GM19397 (cell line): ENCODE measurements around the gene ERCC5.

Source experiments
- ATAC-seq: cut with Tn5 transposase; IDR thresholded peaks from one replicate; pipeline ENCODE4 v1.9.1; 2021; ENCODE audit warnings: mild to moderate bottlenecking, moderate library complexity; ENCODE audit not compliant: unreplicated experiment

The ERCC5 gene

DNA sequence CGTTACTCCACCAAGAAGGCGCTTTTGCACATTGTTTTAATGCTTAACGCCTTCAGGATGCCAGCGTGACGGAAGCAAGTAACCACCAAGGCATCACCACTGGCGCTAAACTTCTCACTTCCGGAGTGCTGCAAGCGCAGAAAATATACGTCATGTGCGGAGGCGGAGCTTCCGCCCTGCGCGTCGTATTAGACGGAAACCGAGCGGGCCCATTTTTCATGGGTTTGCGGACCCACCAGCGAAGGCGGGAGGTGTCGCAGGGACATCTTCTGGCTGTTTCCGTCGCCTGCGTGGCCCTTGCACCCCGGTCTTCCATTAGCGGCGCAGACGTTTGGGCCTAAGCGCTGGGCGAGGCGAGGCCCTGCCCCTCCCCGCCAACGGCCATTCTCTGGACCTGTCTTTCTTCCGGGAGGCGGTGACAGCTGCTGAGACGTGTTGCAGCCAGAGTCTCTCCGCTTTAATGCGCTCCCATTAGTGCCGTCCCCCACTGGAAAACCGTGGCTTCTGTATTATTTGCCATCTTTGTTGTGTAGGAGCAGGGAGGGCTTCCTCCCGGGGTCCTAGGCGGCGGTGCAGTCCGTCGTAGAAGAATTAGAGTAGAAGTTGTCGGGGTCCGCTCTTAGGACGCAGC, at the start of gene ERCC5:
TSS of gene ERCC5 (plus strand) at position 403 of the 631 bp plus-strand sequence. CDS start 235 bp downstream, outside the sequence.
- ATAC-seq, result peak; percentile 84

DNA sequence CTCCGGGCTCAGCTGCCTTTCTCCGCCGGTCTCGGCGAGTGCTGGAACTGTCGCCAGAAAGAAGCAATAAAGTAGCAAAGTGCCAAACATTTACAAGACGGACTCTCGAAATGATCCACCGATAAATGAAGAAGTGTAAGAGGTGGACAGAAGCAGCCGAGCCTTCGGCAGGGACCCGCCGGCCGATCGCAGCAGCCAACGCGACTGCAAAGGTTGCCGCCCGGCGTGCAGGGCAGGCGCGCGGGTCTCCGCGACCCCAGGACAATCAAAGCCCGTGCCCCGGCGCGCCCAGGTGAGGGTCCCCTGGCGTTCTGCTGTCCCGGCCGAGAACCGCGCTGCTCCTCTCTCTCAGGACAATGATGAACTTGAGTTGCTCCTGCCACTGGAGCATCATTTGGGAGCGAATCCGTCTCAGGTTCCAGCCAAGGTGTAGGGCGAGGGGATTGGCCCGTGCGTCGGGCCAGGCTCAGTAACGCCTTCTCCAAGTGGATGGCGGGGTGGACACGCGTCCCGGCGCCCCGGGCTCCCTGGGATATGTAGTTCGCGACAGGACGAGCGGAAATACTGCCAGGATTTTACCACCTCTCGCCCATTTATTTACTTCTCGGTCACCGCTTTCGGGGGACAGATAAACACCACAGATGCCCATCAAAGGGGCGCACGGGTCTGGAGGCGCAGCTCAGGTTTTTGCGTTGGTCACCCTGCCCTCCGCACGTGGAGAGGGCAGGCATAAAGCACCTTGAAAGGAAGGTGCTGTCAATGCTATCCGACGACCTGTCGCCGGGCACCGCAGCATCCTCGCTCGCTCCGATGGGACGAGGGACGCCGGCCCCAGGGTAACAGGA, 47.0 kb upstream of the ERCC5 start, which contains the start of the genes BIVM and POGLUT2:
TSS of gene BIVM (plus strand) at position 539 of the 845 bp plus-strand sequence. CDS start 8,149 bp downstream, outside the sequence.
TSS of gene POGLUT2 (minus strand) at position 396 of the 845 bp plus-strand sequence. CDS start at position 90, 306 bp downstream.
- ATAC-seq, result peak; percentile 74

DNA sequence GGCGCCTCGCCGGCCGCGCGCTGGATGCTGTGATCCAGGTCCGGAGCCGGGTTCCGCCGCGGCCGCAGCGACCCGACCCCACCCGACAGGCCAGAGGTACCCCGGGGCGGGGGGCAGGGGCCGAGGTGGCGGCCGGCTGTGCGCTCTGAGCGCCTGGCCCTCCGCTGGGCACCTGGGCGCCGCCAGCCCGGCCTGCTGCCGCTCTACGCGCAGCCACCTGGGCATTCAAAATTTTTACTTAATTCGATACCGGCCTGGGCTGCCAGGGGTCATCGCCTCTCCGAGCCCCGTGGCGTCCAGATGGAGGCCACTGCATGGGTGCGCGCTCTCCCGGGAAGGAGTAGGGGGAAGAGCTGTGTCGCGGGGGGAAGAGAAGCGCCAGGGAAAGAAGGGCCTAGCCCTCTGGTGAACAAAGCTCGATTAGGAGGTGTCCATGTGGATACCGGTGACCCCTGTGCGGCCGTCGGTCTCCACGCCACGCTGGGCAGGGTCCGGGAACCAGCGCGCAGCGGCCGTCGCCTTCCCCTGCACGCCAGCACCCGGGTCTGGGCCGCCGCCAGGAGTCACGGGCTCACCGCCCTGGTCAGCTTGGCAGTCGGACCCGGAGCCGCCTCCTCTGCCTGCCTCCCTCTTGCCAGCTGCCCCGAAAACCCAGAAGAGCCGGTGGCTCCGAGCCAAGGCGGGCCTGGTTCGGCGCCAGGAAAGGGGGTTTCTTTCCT, 46.2 kb upstream of the ERCC5 start:
- peak; percentile 5 for ATAC-seq

DNA sequence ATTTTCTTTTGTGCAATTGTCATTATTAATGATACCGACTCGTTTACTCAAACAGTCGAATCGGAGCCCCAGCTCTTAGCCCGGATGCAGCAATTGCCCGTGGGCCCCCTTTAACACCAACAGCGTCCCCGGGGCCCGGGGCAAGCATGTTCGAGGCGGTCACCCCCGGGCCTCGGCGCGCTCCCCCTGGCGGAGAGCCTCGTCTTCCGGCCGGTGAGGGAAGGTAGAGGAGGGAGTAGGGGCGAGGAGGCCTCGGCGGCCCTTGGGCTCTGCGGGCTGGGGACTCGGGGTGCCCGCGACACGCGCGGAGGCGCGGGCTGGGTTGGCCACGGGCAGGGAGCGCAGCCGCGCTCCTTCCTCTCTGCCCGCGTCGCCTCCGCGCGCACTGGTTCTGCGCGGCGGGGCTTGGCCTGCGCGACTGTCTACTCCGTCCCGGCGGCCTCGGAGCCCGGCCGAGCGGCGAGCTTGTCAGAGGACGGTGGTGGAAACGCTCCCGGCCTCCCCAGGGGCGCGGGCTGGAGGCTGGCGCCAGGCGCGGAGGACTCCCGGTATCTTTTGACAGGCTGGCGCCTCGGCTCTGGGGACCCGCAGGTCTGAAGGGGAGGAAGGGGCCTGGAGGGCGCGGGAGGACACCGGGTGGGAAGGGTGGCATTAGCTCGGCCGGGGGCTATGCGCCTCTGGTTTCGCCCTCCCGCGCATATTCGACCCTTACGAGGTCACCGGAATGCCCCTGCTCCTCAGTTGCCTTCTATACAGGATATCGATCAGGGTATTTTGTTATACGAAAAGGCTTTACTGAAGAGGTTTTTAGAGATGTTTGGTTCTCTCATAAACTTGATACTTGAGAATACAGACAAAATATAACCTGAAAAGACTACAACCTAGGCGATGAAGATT, 45.4 kb upstream of the ERCC5 start:
- ATAC-seq, result peak; percentile 86

DNA sequence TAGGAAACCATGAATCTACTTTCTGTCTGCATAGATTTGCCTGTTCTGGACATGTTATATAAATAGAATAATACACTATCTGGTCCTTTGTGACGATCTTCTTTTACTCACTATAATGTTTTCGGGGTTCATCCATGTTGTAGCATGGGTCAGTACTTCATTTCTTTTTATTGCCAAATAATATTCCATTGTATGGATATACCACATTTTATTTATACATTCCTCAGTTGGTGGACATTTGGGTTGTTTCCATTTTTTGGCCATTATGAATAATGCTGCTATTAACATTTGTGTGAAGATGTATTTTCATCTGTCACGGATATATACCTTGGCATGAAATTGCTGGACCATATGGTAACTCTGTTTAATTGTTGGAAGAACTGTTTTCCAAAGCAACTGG, 40.2 kb upstream of the ERCC5 start:
- no peak for ATAC-seq

DNA sequence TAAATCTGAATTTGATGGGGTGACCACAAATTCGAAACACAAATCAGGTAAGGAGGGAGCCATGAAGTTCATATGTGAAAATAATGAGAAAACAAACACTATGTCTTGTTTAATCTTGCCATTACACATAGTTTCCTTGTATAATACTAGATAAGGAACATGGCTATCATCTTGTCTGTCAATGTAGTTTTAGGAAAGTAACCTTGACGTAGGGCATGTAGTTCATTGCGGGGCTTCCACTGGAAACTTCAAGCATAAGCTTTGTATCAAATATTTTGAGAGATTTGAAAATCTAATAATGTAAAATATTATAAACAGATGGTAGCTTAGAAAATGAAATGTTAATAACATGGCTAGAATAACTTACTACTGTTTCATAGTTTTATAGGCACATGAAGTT, 38.1 kb upstream of the ERCC5 start:
- ATAC-seq, result no peak

DNA sequence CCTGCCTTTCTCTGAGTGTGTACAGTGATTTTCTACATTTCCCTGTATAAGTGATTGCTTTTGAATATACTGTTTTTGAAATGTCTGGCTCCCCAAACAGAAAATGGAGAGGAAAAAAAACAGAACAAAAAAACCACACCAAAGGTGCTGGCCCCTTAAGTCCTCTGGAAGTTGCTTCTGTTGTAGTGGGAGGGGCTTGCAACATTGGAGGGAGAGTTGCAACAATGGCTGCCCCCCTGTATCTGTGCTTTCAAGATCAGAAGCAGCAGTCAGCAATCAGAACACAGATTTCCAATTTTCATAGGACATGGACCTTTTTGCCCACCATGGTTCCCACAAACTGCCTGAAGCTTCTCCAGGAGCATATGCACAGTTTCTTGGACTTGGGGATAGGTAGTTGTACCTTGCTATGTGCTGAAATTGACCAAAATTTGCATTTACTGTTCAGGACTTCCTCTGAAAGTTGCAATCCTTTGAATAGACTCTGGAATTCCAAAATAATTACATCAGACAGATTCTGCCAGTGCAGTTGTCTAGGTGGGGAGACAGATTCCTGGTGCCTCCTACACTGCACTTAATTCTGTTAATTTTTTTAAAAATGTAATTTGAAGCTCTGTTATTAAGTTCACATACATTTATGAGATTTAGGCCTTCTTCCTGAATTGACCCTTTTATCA, 33.1 kb upstream of the ERCC5 start:
- ATAC-seq, result no peak

DNA sequence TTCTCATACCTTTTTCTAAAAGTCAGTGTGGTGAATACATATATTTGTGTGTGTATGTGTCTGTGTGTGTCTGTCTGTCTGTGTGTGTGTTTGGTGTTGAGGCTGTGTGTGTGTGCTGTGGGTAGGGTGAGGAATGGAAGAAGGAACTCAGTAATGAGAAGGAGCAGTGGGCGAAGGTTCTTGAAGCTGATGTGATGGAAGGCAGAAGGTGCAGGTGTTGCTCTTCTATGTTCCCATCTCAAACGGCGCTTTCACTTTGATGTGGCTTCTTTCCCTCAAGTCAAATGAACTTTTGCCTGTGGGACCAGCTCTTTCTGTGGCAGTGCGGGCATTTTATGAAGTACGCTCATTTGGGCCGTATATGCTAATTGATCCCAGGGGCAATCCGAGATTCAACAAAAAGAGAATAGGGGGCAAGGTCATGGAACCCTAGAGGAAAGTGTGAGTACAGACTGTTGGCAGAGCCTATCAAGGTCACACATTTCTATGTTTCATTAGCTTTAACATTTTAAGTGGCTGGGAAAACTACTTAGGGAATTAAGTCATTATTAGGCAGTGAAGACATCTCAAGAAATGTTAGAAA, 31.7 kb upstream of the ERCC5 start:
- no peak for ATAC-seq

DNA sequence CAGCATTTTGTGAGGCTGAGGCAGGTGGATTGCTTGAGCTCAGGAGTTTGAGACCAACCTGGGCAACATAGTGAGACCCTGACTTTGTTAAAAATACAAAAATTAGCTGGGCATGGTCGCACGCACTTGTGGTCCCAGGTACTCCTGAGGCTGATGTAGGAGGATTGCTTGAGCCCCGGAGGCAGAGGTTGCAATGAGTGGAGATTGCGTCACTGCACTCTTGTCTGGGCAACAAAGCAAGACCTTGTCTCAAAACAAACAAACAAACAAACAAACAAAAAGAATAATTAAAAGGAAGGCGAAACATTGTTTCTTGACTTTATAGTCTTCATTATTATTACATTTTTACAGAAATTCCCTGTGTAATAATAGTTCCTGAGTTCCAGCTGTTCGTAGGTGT, 31.0 kb upstream of the ERCC5 start:
- ATAC-seq, result no peak

DNA sequence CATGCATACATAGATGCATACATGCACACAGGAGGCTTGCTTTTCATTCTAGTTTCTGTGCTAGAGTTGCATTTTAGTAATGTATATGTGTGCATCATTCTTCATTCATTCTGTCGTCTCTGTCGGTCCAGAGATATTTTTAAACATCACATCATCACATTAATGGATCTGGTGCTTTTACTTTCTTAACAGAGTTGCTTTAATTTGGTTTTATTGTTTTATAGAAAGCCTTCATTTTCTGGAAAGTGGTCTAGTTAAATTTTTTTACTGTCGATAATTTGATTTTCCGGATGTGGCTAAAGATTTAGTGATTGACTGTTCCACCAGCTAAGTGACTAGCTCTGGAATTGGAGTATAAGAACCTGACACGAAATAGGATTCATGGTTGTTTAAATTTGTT, 30.0 kb upstream of the ERCC5 start:
- ATAC-seq, result no peak

DNA sequence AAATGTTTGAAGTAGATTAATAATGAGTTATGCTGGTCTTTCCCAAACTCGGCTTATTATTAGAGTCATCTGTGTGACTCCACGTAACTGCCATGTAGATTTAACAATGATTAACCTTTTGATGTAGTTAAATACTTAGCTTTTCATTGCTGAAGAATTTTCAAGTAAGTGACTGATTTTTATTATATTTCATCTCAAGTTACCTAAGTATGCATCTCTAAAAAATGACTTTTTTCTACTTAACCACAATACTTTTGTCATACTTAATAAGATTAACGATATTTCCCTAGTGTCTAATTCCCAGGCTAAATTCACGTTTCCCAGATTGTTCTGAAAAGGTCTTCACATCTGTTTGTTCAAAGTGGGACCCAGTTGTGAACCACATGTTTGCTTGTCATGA, 29.1 kb upstream of the ERCC5 start:
- ATAC-seq, result no peak

DNA sequence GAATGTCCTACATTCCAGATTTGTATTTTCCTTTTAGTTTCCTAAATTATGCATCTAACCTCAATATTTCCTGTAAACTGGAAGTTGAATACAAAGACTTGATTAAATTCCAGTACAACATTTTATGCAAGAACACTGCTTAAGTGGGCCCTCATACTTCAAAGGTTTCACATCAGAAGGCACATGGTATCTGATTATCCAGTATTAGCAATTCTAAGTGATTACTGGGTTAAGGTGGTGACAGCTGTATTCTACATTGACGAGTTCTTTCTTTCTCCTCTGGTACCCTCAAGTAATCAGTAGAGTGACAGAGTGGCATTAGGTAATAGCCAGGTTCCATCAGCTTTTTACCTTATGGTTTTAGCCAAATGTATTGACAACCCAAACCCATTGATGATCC, 28.6 kb upstream of the ERCC5 start:
- ATAC-seq, result no peak

DNA sequence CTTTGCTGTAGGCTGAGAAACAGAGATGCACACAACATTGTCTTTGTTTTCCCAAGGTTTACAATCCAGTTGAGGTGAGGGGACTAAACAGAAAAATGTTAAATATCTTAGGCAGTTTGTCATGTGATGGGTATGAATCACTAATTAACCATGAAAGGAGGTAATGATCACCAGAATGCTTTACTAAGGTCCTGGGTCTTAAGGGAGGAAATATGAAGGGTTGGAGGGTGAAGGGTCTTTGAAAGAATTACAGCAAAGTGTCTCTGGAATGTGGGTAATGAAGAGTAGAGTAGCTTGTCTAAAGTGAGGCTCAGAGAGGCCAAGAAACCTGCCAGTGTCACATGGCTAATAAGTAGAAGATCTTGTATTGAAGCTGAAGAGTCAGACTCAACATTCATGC, 27.9 kb upstream of the ERCC5 start:
- no peak for ATAC-seq

DNA sequence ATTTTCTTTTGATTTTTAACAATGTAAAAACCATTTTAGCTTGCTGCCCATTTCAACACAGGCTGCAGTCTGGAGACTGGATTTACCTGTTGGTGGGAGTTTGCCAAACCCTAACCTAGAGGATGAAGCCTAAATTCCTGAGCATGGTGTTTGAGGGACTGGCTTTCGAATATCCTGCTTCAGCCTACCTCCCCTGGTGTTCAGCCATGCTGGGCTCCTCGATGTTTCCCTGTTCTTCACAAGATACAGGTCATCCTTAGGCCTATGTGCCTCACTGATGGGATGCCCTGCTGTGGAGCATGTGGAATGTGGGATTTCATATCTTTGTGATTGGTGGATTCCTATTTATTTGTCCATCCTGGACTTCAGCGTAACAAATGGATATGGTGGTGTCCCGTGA, 20.4 kb upstream of the ERCC5 start:
- no peak for ATAC-seq

DNA sequence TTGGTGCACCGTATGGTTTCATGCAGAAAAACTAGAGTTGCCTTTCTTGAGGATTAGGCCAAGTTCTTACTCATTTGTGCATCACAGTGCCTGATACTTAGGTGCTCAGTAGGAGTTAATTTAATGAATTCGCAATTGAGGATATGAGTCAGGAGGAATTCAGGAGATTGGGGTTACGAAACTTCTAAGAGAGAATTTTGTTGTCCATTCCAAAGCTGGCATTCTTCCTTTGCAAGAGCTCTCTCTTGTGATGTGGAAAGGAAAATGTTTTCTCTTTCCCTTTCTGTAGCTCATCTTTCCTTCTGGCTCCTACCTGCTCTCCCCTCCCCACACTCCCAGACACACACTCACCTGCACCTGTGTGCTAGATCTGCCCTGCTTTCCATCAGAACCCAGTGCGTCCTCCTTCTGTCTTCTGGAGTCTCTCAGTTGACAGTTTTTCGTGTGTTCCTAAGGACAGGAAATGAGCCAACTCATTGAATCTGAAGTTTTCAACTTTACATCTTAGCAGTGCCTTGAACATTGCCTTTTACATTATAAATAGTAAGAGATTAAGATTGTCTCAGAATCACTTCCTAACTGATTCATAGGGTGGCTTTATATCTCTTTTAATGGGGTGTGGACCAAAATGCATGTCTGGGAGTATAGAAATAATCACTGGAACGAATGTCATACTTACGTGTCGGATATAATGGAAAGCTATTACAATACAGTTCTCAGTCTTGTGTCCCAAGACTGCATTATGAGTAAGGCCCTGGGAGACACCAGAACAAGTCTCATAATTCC, 19.7 kb upstream of the ERCC5 start:
- no peak for ATAC-seq

DNA sequence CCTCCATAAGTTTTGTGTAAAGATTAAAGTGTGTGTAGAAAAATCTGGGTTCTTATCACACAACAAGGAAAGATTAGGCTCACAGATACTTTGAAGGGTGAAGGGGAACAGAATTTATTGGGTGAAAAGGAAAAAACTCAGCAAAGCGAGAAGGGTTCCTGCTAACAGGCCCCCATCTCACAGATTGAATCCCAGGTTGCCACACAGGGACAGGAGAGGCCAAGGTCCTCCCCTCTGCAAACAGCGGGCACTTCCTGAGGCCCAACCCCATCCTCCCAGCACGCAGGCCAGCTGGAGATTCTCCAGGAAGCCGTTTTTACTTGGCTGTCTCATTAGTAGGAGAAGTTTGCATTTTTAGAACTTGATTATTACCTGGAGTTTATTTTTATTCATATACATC, 15.2 kb upstream of the ERCC5 start:
- no peak for ATAC-seq

DNA sequence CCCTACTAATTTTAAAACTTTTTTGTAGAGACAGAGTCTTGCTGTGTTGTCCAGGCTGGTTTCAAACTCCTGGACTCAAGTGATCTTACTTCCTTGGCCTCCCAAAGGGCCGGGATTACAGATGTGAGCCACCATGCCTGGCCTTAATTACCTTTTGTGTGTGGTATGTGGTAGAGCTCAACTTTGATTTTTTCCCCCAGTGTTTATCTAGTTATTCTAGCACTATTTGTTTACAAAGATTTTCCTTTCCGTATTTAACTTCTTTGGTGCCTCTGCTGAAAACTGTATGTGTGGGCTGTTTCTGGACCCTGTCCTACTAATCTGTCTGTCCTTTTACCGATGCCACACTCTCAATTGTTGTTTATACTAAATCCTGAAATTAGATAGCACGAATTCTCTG, 9.4 kb upstream of the ERCC5 start:
- ATAC-seq, result no peak

DNA sequence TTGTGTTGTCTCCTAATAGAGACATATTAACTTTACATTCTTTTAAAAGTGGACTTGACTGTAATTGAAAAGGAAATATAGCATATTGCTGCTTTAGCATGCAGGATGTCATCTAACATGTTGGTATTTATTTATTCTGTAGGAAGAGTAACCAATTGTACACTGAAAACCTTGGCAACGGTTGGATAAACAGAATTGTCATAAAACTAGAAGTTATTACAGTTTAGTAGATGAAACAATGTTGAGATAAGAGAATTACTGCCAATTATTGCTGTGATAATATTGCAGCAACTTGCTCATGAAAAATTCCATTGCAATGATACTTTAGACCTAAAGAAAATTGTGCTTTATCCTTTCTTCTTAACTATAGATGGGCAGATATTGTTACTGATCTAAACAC, 7.6 kb upstream of the ERCC5 start:
- no peak for ATAC-seq

DNA sequence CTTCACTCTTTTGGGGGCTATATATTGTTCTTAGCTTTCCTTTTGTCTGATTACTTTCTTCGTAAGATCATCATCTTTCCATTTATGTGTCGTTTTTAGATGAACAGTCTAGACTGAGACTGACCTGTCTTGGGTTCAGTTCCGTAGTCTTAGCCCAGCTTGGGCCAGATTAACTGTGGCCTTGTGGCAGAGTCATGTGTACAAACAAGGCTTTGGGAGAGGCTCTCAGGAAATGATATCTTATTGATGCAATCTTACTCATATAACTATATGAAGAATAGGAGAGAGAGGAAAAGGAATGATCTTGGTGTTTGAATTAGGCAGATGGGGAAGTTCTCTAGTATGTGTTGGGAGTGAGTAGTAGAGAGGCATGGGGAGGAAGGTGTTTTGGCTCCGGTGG, 6.8 kb upstream of the ERCC5 start:
- ATAC-seq, result no peak
